ENCODE data around the gene KCNAB1.
A peak's percentile ranks its signal among the peaks of the same experiment; 100 is the strongest.

The KCNAB1 gene

DNA sequence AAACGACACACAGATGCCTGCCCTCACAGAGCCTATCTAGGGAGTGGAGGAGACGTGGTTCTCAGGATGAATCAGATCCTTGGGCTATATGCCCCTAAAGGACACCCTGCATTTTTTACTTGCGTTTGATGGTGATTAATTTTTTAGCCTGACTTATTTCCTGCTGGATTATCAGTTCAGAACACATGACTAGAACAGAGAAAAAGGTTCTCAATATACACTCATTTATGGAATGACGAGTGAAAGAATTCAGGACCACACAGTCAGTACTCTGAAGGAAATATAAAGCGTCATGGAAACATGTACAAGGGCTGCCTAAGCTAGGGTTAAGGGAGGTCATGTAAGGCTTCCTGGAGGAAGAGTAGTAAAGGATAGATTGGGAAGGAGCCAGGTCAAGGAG is 312.8 kb downstream of the KCNAB1 start:
- H3K4me3 ChIP-seq (ENCODE audit: low read depth, low read length) = no peak overlapping the region
- TF ChIP-seq, protein P1, sequence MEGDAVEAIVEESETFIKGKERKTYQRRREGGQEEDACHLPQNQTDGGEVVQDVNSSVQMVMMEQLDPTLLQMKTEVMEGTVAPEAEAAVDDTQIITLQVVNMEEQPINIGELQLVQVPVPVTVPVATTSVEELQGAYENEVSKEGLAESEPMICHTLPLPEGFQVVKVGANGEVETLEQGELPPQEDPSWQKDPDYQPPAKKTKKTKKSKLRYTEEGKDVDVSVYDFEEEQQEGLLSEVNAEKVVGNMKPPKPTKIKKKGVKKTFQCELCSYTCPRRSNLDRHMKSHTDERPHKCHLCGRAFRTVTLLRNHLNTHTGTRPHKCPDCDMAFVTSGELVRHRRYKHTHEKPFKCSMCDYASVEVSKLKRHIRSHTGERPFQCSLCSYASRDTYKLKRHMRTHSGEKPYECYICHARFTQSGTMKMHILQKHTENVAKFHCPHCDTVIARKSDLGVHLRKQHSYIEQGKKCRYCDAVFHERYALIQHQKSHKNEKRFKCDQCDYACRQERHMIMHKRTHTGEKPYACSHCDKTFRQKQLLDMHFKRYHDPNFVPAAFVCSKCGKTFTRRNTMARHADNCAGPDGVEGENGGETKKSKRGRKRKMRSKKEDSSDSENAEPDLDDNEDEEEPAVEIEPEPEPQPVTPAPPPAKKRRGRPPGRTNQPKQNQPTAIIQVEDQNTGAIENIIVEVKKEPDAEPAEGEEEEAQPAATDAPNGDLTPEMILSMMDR (IDR thresholded peaks at IDR 0.05; ENCODE audit: borderline replicate concordance, insufficient read depth, low read depth, low read length) = no peak

DNA sequence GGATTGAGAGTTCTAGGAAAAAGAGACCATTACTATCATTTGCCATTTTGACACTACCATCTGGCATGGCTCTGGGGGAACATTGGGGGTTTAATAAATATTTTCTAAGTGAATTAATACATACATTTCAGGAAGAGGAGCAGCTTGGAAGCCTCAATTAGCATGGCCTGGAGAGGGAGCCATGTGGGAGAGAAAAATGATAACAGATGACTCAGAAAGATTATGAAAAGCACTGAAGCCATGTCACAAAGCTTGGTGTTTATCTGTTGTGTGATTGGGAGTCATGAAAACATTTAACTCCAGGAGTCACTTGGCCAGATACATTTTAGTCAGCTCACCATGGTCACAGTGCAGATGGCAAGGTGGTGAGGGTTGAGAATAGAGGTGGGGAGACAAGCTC is 313.5 kb downstream of the KCNAB1 start:
- H3K4me3 ChIP-seq (ENCODE audit: low read depth, low read length) = no peak overlapping the region
- TF ChIP-seq, protein P1 (IDR thresholded peaks at IDR 0.05; ENCODE audit: borderline replicate concordance, insufficient read depth, low read depth, low read length) = no peak

DNA sequence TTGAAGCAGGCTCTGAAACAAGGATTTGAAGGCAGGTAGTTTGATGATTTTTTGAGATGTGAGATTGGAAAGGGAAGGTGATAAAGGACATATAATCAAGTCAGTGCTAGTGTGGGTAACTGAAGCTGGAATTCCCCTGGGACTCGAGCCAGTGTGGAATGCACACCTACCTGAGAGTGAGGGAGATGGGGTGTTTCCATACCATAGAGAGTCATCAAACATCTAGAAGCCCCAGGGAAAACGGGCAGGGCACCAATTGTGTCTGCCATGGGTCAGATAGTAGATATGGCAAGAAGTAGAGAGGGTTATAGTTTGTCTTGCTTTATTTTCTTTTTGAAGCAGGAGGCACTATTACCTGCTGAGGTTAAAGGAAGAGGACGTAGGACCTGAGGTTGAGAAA is 314.5 kb downstream of the KCNAB1 start:
- H3K4me3 ChIP-seq (ENCODE audit: low read depth, low read length) = no peak overlapping the region
- TF ChIP-seq, protein P1 (IDR thresholded peaks at IDR 0.05; ENCODE audit: borderline replicate concordance, insufficient read depth, low read depth, low read length) = no peak

DNA sequence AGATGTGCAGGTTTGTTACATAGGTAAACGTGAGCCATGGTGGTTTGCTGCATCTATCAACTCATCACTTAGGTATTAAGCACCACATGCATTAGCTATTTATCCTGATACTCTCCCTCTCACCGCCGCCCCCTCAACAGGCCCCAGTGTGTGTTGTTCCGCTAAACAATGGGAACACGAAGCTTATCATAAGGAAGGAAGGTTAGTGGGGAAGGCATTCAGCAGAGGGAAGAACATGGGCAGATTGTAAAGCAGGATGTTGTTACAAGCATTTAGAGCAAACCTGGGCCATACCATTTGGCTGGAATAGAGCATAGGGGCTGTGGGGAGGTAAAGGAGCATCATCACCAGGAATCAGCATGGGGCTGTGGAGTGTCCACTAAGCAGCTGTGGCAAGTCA is 322.7 kb downstream of the KCNAB1 start:
- no peak overlapping the region for H3K4me3 ChIP-seq (ENCODE audit: low read depth, low read length)
- TF ChIP-seq, protein P1 (IDR thresholded peaks at IDR 0.05; ENCODE audit: borderline replicate concordance, insufficient read depth, low read depth, low read length) = no peak

DNA sequence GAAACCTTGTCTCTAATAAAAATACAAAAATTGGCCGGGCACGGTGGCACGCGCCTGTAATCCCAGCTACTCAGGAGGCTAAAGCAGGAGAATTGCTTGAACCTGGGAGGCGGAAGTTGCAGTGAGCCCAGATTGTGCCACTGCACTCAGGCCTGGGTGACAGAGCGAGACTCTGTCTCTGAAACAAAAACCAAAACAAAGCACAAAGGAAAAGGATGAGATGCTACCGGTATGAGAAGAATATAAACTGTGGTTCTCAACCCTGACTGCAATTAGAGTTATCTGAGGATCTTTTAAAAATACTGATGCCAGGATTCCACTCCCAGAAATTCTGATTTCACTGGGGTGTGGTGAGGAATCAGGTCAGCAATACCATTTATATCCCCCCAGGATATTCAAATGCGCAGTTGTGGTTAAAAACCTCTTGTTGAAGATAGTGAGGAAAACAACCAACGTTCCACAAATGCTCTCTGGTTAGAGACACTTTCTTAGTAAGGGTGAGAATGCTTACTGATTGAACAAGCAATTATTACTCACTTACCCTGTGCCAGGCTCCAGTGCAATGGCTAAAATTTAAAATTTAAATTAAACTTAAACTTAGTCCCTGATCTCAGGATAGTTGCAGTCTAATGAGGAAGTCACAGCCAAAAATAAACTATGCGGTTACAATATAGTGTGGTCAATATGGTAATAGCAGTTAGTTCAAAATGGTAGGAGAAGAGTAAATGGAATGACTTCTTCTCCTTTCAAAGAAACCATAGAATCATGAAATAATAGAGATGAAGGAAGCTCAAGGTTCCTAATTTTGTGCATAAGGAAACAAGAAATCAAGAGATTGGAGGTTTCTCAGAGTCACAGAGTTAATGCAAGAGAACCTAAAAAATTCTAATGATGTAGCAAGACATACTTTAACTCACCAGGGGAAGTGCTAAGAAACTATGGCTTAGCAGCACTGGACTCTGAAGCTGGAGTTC is 325.0 kb downstream of the KCNAB1 start:
- H3K4me3 ChIP-seq (ENCODE audit: low read depth, low read length) = no peak overlapping the region
- TF ChIP-seq, protein P1 (IDR thresholded peaks at IDR 0.05; ENCODE audit: borderline replicate concordance, insufficient read depth, low read depth, low read length) = no peak

DNA sequence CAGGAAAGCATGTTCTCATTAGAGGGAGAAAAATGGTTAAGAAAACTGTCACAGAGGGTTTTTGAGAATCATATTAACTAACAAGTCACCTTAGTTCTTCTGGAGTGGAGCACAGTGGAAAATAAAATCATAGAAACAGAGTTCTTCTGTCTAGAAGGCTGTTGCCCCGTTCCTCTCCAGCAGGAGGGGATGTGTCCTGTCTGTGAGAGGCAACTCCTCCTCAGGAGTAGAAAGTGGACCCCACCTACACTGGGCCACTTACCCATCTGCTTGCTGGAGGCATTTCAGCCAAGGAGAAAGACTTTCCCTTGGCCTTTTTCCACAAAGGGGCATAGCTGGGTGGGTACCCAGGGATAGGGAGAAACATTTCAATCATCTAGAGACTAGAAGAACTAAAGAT is 327.9 kb downstream of the KCNAB1 start:
- TF ChIP-seq, protein P1 (IDR thresholded peaks at IDR 0.05; ENCODE audit: borderline replicate concordance, insufficient read depth, low read depth, low read length) = peak; percentile 58; the same call in 1 of the 2 replicates
- H3K4me3 ChIP-seq (ENCODE audit: low read depth, low read length) = no peak overlapping the region

Data from GM12875 (cell line).